HCT116 (cell line): ENCODE results near the gene HLA-DPA1.

Experiments used
- RAD21 ChIP-seq: IDR thresholded peaks from 2 replicates; pipeline ENCODE4 v1.6.1; 2012; ENCODE audit warnings: low read depth, mild to moderate bottlenecking
- SRF ChIP-seq: IDR thresholded peaks from 2 replicates; pipeline ENCODE4 v1.6.1; 2012; ENCODE audit warnings: low read depth

GRCh38 chr6:33034554-33034953 is 38.9 kb downstream of the HLA-DPA1 start:
- TF ChIP-seq RAD21 (no peak), SRF (no peak)
